H1 (cell line): ENCODE data around the gene EPHA6. TPM values are rescaled to one million over a fixed set of nuclear protein-coding genes. Genes with fewer than 3 reads are reported as not detected.

Experiments used
- CTCF ChIA-PET: fragments of 300-600 bp; sonication (Branson Sonifier 250); formaldehyde crosslinking; loops from one replicate; lab custom pipeline; 2021; ENCODE audit not compliant: partially characterized antibody; lab: Charles Lee
- POLR2A ChIA-PET: fragments of 300-600 bp; sonication (Branson Sonifier 250); formaldehyde crosslinking; loops from one replicate; lab custom pipeline; 2021; ENCODE audit warnings: inconsistent platforms; ENCODE audit not compliant: partially characterized antibody; lab: Charles Lee
- DNase-seq, 2 experiments: peaks; one replicate each; pipeline versions ENCODE4 v3.0.0 to v3.0.0-alpha.2; 2010 to 2022; ENCODE audit warnings: low spot score in 2 of 2, low read depth in 1 of 2, mixed read lengths in 1 of 2
- FAIRE-seq: peaks from 2 replicates; lab custom pipeline; 2011; peaks lifted over from hg19 to GRCh38; lab: Jason Lieb, UNC
- H2AFZ ChIP-seq: 2 replicates; pipeline ENCODE4 v1.8.1; 2012; ENCODE audit warnings: low read length, inconsistent platforms
- H2AK5ac ChIP-seq: 2 replicates; pipeline ENCODE4 v1.6.1; 2013; ENCODE audit warnings: low read depth, low read length
- H2BK120ac ChIP-seq: replicated peaks from 2 replicates; pipeline ENCODE3; 2013; ENCODE audit warnings: low read depth, low read length, inconsistent platforms
- H2BK12ac ChIP-seq: 2 replicates; pipeline ENCODE4 v1.6.1; 2013; ENCODE audit warnings: low read depth, low read length
- H2BK15ac ChIP-seq: 2 replicates; pipeline ENCODE4 v1.6.1; 2013; ENCODE audit warnings: low read length
- H2BK20ac ChIP-seq: 2 replicates; pipeline ENCODE4 v1.6.1; 2013; ENCODE audit warnings: low read length
- H2BK5ac ChIP-seq: 2 replicates; pipeline ENCODE4 v1.6.1; 2013; ENCODE audit warnings: low read depth, low read length
- H3K14ac ChIP-seq: 2 replicates; pipeline ENCODE4 v1.6.1; 2013; ENCODE audit warnings: inconsistent platforms; ENCODE audit not compliant: insufficient read length
- H3K18ac ChIP-seq: 2 replicates; pipeline ENCODE4 v1.6.1; 2013; ENCODE audit warnings: low read length; ENCODE audit errors: extremely low read depth
- H3K23ac ChIP-seq: 2 replicates; pipeline ENCODE4 v1.6.1; 2013; ENCODE audit warnings: inconsistent platforms; ENCODE audit not compliant: insufficient read length
- H3K23me2 ChIP-seq: 2 replicates; pipeline ENCODE4 v1.6.1; 2013; ENCODE audit warnings: low read depth, low read length
- H3K27ac ChIP-seq: 2 replicates; pipeline ENCODE4 v1.6.1; 2011; ENCODE audit warnings: low read depth, low read length, inconsistent platforms
- H3K27me3 ChIP-seq, 4 experiments: replicated peaks in 1 of 4; 1 replicate in 1 of 4; 2 replicates in 3 of 4; pipeline versions ENCODE4 v1.6.1 to v1.8.1; 2011 to 2013; ENCODE audit warnings: low read length in 3 of 4, mild to moderate bottlenecking in 3 of 4, inconsistent platforms in 2 of 4, mixed read lengths in 2 of 4, moderate library complexity in 1 of 4; ENCODE audit not compliant: control insufficient read depth in 3 of 4, insufficient read depth in 3 of 4; ENCODE audit errors: extremely low read depth in 1 of 4
- H3K36me3 ChIP-seq, 4 experiments: 2 replicates each; pipeline versions ENCODE4 v1.6.1 to v1.8.1; 2011 to 2013; ENCODE audit warnings: mild to moderate bottlenecking in 4 of 4, low read length in 3 of 4, moderate library complexity in 2 of 4, control low read depth in 1 of 4, inconsistent platforms in 1 of 4; ENCODE audit not compliant: insufficient read depth in 4 of 4, control insufficient read depth in 2 of 4
- H3K4ac ChIP-seq: replicated peaks from 2 replicates; pipeline ENCODE3; 2013; ENCODE audit warnings: low read length, low read depth, mixed read lengths, inconsistent platforms; ENCODE audit not compliant: insufficient read length
- H3K4me1 ChIP-seq, 4 experiments: replicated peaks in 1 of 4; 1 replicate in 1 of 4; 2 replicates in 3 of 4; pipeline versions ENCODE4 v1.6.1 to v1.8.1; 2011 to 2013; ENCODE audit warnings: low read length in 3 of 4, inconsistent platforms in 2 of 4, mixed read lengths in 1 of 4; ENCODE audit not compliant: insufficient read depth in 4 of 4, control insufficient read depth in 3 of 4
- H3K4me2 ChIP-seq, 2 experiments: 2 replicates each; pipeline versions ENCODE4 v1.6.1 to v1.8.1; 2011 to 2013; ENCODE audit warnings: low read depth in 2 of 2, low read length in 2 of 2, control low read depth in 1 of 2, inconsistent platforms in 1 of 2, mild to moderate bottlenecking in 1 of 2; ENCODE audit not compliant: insufficient read depth in 1 of 2
- H3K4me3 ChIP-seq, 4 experiments: fragments of 200-600, 300-600 bp in 1 of 4; sonication (generic), shearing (Covaris generic), sonication (Bioruptor Twin) in 1 of 4; 2 replicates each; pipeline versions ENCODE4 v1.5.1 to v1.8.1; 2011 to 2016; ENCODE audit warnings: low read length in 4 of 4, low read depth in 3 of 4, control low read depth in 2 of 4, inconsistent platforms in 2 of 4, mild to moderate bottlenecking in 2 of 4, mixed read lengths in 1 of 4, moderate library complexity in 1 of 4; ENCODE audit not compliant: insufficient read depth in 2 of 4; ENCODE audit errors: extremely low read depth in 1 of 4
- H3K56ac ChIP-seq: replicated peaks from 2 replicates; pipeline ENCODE3; 2013; ENCODE audit warnings: low read depth, mild to moderate bottlenecking, mixed read lengths, low read length, inconsistent platforms; ENCODE audit not compliant: insufficient read length
- H3K79me1 ChIP-seq: 2 replicates; pipeline ENCODE4 v1.6.1; 2013; ENCODE audit warnings: low read depth, low read length, control low read depth
- H3K79me2 ChIP-seq, 2 experiments: 2 replicates each; pipeline versions ENCODE4 v1.6.1 to v1.8.1; 2012 to 2013; ENCODE audit warnings: low read length in 2 of 2, mild to moderate bottlenecking in 2 of 2, inconsistent platforms in 1 of 2; ENCODE audit not compliant: insufficient read depth in 2 of 2, control insufficient read depth in 1 of 2
- H3K9ac ChIP-seq, 4 experiments: replicated peaks in 1 of 4; 1 replicate in 1 of 4; 2 replicates in 3 of 4; pipeline versions ENCODE4 v1.6.1 to v1.8.1; 2011 to 2013; ENCODE audit warnings: low read depth in 3 of 4, low read length in 3 of 4, control low read depth in 2 of 4, mild to moderate bottlenecking in 2 of 4, moderate library complexity in 2 of 4, inconsistent platforms in 1 of 4; ENCODE audit errors: extremely low read depth in 1 of 4
- H3K9me3 ChIP-seq, 2 experiments: 2 replicates each; pipeline versions ENCODE4 v1.6.1 to v1.8.1; 2012 to 2013; ENCODE audit warnings: mild to moderate bottlenecking in 2 of 2, moderate library complexity in 2 of 2, control low read depth in 1 of 2, inconsistent platforms in 1 of 2, low read depth in 1 of 2, low read length in 1 of 2, mixed read lengths in 1 of 2; ENCODE audit not compliant: insufficient read depth in 2 of 2
- H4K20me1 ChIP-seq, 2 experiments: replicated peaks in 1 of 2; 2 replicates each; pipeline versions ENCODE3 to v1.8.1; 2011 to 2013; ENCODE audit warnings: inconsistent platforms in 2 of 2, low read length in 2 of 2, mild to moderate bottlenecking in 1 of 2; ENCODE audit not compliant: insufficient read depth in 2 of 2, control insufficient read depth in 1 of 2
- H4K5ac ChIP-seq: 2 replicates; pipeline ENCODE4 v1.6.1; 2013; ENCODE audit warnings: low read length, low read depth, mixed read lengths, inconsistent platforms; ENCODE audit not compliant: insufficient read length
- H4K8ac ChIP-seq: 2 replicates; pipeline ENCODE4 v1.8.0; 2013; ENCODE audit warnings: mild to moderate bottlenecking, moderate library complexity, low read length, inconsistent platforms; ENCODE audit not compliant: insufficient read depth; ENCODE audit errors: extremely low read depth
- H4K91ac ChIP-seq: replicated peaks from 2 replicates; pipeline ENCODE3; 2013; ENCODE audit warnings: low read length, mixed read lengths, inconsistent platforms; ENCODE audit not compliant: insufficient read length
- CBX8 ChIP-seq: fragments of 300-800, 300-1000 bp; sonication (generic); IDR thresholded peaks from 2 replicates; pipeline ENCODE4 v1.7.1; 2016; ENCODE audit warnings: low read depth, low read length, borderline replicate concordance
- CEBPB ChIP-seq: IDR thresholded peaks from 2 replicates; pipeline ENCODE4 v1.6.1; 2012; ENCODE audit warnings: low read depth, low read length
- GABPA ChIP-seq: IDR thresholded peaks from 2 replicates; pipeline ENCODE4 v1.6.1; 2011; ENCODE audit warnings: mild to moderate bottlenecking, low read length, moderate library complexity, borderline replicate concordance; ENCODE audit not compliant: insufficient read depth
- JUN ChIP-seq: IDR thresholded peaks from 2 replicates; pipeline ENCODE4 v1.6.1; 2011; ENCODE audit warnings: low read depth, mild to moderate bottlenecking, improper control_type of control experiment, low read length
- MAX ChIP-seq: IDR thresholded peaks from 2 replicates; pipeline ENCODE4 v1.6.1; 2012; ENCODE audit warnings: inconsistent platforms
- RBBP5 ChIP-seq: IDR thresholded peaks from 2 replicates; pipeline ENCODE4 v1.7.1; 2012; ENCODE audit warnings: low read depth, mild to moderate bottlenecking, inconsistent platforms, low read length, moderate library complexity, borderline replicate concordance
- RNF2 ChIP-seq: fragments of 200-900, 300-1000 bp; sonication (generic); IDR thresholded peaks from 2 replicates; pipeline ENCODE4 v1.7.1; 2016; ENCODE audit warnings: borderline replicate concordance, low read depth, mild to moderate bottlenecking, antibody characterized with exemption, low read length; ENCODE audit not compliant: poor library complexity, severe bottlenecking; ENCODE audit errors: missing control alignments
- SP1 ChIP-seq: IDR thresholded peaks from 2 replicates; pipeline ENCODE4 v1.6.1; 2011; ENCODE audit warnings: low read depth, low read length
- SP4 ChIP-seq: IDR thresholded peaks from 2 replicates; pipeline ENCODE4 v1.6.1; 2012; ENCODE audit warnings: low read length, inconsistent platforms
- SRF ChIP-seq: IDR thresholded peaks from 2 replicates; pipeline ENCODE4 v1.6.1; 2011; ENCODE audit warnings: mild to moderate bottlenecking, low read depth, low read length, moderate library complexity
- TAF7 ChIP-seq: optimal IDR thresholded peaks from 2 replicates; pipeline ENCODE3; 2011; ENCODE audit warnings: low read depth, mild to moderate bottlenecking, inconsistent platforms, low read length, moderate library complexity, borderline replicate concordance
- TBP ChIP-seq: IDR thresholded peaks from 2 replicates; pipeline ENCODE4 v1.6.1; 2011; ENCODE audit warnings: low read depth, low read length, improper control_type of control experiment
- TEAD4 ChIP-seq: IDR thresholded peaks from 2 replicates; pipeline ENCODE4 v1.6.1; 2012; ENCODE audit warnings: low read depth, low read length, inconsistent platforms, mixed read lengths
- WGBS, 2 experiments: shearing (Covaris generic) in 1 of 2; methylation state at CpG; one replicate each; pipeline versions ENCODE4 v1.1.6 to v1.1.7; 2013 to 2015; ENCODE audit warnings: low lambda C conversion rate in 2 of 2, mixed read lengths in 2 of 2, inconsistent platforms in 1 of 2, low coverage in 1 of 2, missing lambda C conversion rate in 1 of 2; ENCODE audit not compliant: insufficient replicate concordance in 2 of 2, insufficient coverage in 1 of 2, insufficient read length in 1 of 2; ENCODE audit errors: extremely low coverage in 1 of 2, missing lambda C conversion rate in 1 of 2; 5-methylcytosine and 5-hydroxymethylcytosine counted together
- polyA plus RNA-seq, 7 experiments: library from polyadenylated mRNA; depleted of rRNA in 3 of 7; stranded (reverse) in 5 of 7; unstranded in 2 of 7; fragments of >200 nt in 5 of 7; fragments of 200-250 nt in 2 of 7; gene quantifications; 1 replicate in 5 of 7; 2 replicates in 1 of 7; 4 replicates in 1 of 7; pipeline versions ENCODE4 v1.2.1 to v1.2.3, GENCODE V29; 2011 to 2013; ENCODE audit warnings: missing spikeins in 2 of 7, mixed read lengths in 2 of 7
- total RNA-seq: library from RNA; stranded (reverse); fragmentation: NEBNext Ultra II Directional; extraction: Animal tissue kit (Norgen Biotek cat#: 25700); gene quantifications from 2 replicates; pipeline ENCODE4 v1.2.1, GENCODE V29; 2021

The EPHA6 gene
- total and polyA plus RNA-seq, 2 of the 8 experiments (the other 6 are each of a cell fraction or from before 2014, with no cell fraction given): 0.83 to 3.2 TPM

GRCh38 chr3:97612632-97613031 is 798.2 kb downstream of the EPHA6 start:
- H2BK15ac ChIP-seq: no peak overlapping the region
- no peak overlapping the region for H3K18ac ChIP-seq
- no peak overlapping the region for H3K56ac ChIP-seq
- H2AK5ac ChIP-seq: no peak overlapping the region
- H4K20me1 ChIP-seq: no peaks in the 10 kb centered on the region
- no peaks in the 10 kb centered on the region for H3K23me2 ChIP-seq
- no peak overlapping the region for H2BK12ac ChIP-seq
- POLR2A ChIA-PET: no interaction called here
- H3K14ac ChIP-seq: no peak overlapping the region
- H2BK20ac ChIP-seq: no peak overlapping the region
- H3K36me3 ChIP-seq: no peaks in the 10 kb centered on the region
- no peak overlapping the region for H3K27ac ChIP-seq
- H4K91ac ChIP-seq: no peak overlapping the region
- no peak overlapping the region for H4K5ac ChIP-seq
- no peaks in the 10 kb centered on the region for H3K27me3 ChIP-seq
- H3K79me2 ChIP-seq: no peaks in the 10 kb centered on the region
- H3K4me3 ChIP-seq: no peak overlapping the region
- 86% methylated on average over 1 of the region's 1 CpG; no CpG with 5 or more reads in 1 of the 2 experiments for WGBS, 2 experiments
- H3K23ac ChIP-seq: no peak overlapping the region
- H3K4me1 ChIP-seq: no peaks in the 10 kb centered on the region
- no peak overlapping the region for H2BK120ac ChIP-seq
- no peak overlapping the region for H4K8ac ChIP-seq
- no peak for DNase-seq
- H3K9ac ChIP-seq: no peak overlapping the region
- no peak overlapping the region for H2AFZ ChIP-seq
- peaks cover 0 to 3% of the 10 kb centered on the region in 2 experiments; a peak in 1 of 4 replicates for H3K9me3 ChIP-seq
- FAIRE-seq: no peak
- CTCF ChIA-PET: interaction anchor here (0.7 kb wide), 1 partner anchor 48 kb away, joined by 3 read pairs; no protein-coding TSS in a partner anchor
- no peaks in the 10 kb centered on the region for H3K79me1 ChIP-seq
- no peak overlapping the region for H3K4me2 ChIP-seq
- no peak overlapping the region for H2BK5ac ChIP-seq
- H3K4ac ChIP-seq: no peak overlapping the region
- TF ChIP-seq TBP: no peak
- TF ChIP-seq SRF: no peak
- TF ChIP-seq CBX8: no peak
- no peak for TF ChIP-seq RNF2
- TF ChIP-seq JUN: no peak
- no peak for TF ChIP-seq TEAD4
- no peak for TF ChIP-seq TAF7
- no peak for TF ChIP-seq SP4
- TF ChIP-seq CEBPB: no peak
- no peak for TF ChIP-seq GABPA
- no peak for TF ChIP-seq SP1
- no peak for TF ChIP-seq RBBP5
- TF ChIP-seq MAX: no peak
